Lower lobe of right lung (tissue), 2 donors: ENCODE measurements around the gene ERLIN1. TPM values are rescaled to one million over a fixed set of nuclear protein-coding genes. Genes with fewer than 3 reads are reported as not detected.

Experiments used
- ATAC-seq, 2 donors: fragments of 200-7000 bp; cut with Tn5 transposase; one replicate each; pipeline ENCODE4 v1.9.1; 2020 to 2022; ENCODE audit warnings: mild to moderate bottlenecking in 2 of 2, moderate library complexity in 2 of 2
- DNase-seq: peaks from one replicate; pipeline ENCODE4 v3.0.0-alpha.2; 2020
- H3K27ac ChIP-seq: fragments of 200-600 bp; one replicate; pipeline ENCODE4 v1.8.0; 2022
- H3K27me3 ChIP-seq: fragments of 200-600 bp; one replicate; pipeline ENCODE4 v1.8.0; 2022; ENCODE audit warnings: low read depth
- H3K36me3 ChIP-seq: fragments of 200-600 bp; one replicate; pipeline ENCODE4 v1.8.0; 2022; ENCODE audit warnings: mild to moderate bottlenecking
- H3K4me1 ChIP-seq: fragments of 200-600 bp; one replicate; pipeline ENCODE4 v1.8.0; 2022
- H3K4me3 ChIP-seq: fragments of 200-600 bp; one replicate; pipeline ENCODE4 v1.8.0; 2022; ENCODE audit warnings: mild to moderate bottlenecking
- H3K9me3 ChIP-seq: fragments of 200-600 bp; one replicate; pipeline ENCODE4 v1.8.0; 2022
- intact Hi-C: fragments of 100-400 bp; cut with DNase I; formaldehyde crosslinking; loops from one replicate; pipeline ENCODE4 v1.11.0; 2022
- total RNA-seq: library from RNA; stranded (reverse); fragmentation: NEBNext Ultra II Directional; extraction: Animal tissue kit (Norgen Biotek cat#: 25700); gene quantifications from one replicate; pipeline ENCODE4 v1.2.1, GENCODE V29; 2021
- TF ChIP-seq, protein P1 (sequence below): fragments of 200-600 bp; IDR thresholded peaks from one replicate; pipeline ENCODE4 v1.8.0; 2022; ENCODE audit warnings: antibody characterized with exemption, mild to moderate bottlenecking
- donor health status: DM: no; HTN: yes; CAD: no; lungs with severe emphysema.

ERLIN1 gene
- total RNA-seq, 1 donor from 2014 or later, result 31.9 TPM

DNA sequence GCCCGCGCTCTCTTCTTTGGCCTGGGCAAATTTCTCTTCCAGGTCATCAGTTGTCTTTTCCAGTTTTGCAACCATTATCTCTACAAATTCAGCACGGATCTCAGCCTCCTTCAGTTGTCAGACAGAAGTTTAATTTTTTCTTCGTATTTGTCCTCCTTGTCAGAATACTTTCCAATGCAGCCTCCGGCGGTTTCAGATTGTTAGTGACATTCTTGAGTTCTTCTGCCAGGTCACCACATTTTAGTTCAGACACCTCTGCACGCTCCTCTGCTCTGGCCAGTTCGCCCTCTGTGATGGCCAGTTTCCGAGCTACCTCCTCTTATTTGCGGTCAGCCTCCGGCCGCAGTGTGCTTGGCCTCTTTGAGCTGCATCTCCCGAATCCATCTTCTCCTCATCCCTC lies 71.4 kb downstream of the ERLIN1 start:
- H3K27me3 ChIP-seq, result peaks cover 31% of the 10 kb centered on the region
- TF ChIP-seq, protein P1, sequence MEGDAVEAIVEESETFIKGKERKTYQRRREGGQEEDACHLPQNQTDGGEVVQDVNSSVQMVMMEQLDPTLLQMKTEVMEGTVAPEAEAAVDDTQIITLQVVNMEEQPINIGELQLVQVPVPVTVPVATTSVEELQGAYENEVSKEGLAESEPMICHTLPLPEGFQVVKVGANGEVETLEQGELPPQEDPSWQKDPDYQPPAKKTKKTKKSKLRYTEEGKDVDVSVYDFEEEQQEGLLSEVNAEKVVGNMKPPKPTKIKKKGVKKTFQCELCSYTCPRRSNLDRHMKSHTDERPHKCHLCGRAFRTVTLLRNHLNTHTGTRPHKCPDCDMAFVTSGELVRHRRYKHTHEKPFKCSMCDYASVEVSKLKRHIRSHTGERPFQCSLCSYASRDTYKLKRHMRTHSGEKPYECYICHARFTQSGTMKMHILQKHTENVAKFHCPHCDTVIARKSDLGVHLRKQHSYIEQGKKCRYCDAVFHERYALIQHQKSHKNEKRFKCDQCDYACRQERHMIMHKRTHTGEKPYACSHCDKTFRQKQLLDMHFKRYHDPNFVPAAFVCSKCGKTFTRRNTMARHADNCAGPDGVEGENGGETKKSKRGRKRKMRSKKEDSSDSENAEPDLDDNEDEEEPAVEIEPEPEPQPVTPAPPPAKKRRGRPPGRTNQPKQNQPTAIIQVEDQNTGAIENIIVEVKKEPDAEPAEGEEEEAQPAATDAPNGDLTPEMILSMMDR, result no peak
- no peak overlapping the region for H3K4me3 ChIP-seq
- no peaks in the 10 kb centered on the region for H3K9me3 ChIP-seq
- H3K36me3 ChIP-seq, result no peaks in the 10 kb centered on the region
- intact Hi-C loops, result no loop called here
- DNase-seq (no peak), ATAC-seq (no peak)
- H3K4me1 ChIP-seq, result no peaks in the 10 kb centered on the region
- H3K27ac ChIP-seq, result no peak overlapping the region

GRCh38 chr10:100109670-100110069 lies 76.2 kb downstream of the ERLIN1 start:
- DNase-seq, result no peak
- intact Hi-C loops, result no loop called here
- no peaks in the 10 kb centered on the region for H3K4me1 ChIP-seq

DNA sequence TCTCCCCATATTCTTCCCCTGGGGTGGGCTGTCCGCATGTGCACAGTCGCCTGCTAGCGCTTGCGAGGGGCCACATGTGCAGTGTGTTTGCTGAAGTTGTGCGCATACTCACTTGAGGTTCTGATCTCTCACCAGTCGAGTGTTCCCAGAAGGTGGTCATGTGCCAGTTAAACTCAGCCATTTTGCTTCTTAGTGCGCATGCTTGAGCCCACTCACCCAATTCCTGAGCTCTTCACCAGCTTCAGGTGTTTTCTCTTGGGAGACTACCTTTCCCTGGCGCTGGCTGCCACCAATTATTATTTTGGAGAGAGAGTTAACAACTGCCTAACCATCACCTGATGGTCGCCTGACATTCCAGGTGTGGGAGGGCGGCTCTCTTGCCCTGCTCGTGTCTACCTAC lies 79.0 kb downstream of the ERLIN1 start:
- Histone ChIP-seq H3K9me3 (no peaks in the 10 kb centered on the region), H3K4me3 (no peak overlapping the region), H3K27me3 (no peaks in the 10 kb centered on the region), H3K4me1 (no peaks in the 10 kb centered on the region), H3K27ac (no peak overlapping the region), H3K36me3 (no peaks in the 10 kb centered on the region)
- DNase-seq, result no peak
- TF ChIP-seq, protein P1, result no peak
- ATAC-seq, result no peak
- intact Hi-C loops, result no loop called here

More at GRCh38 chr10:100109670-100110069, 76.2 kb downstream of the ERLIN1 start:
- TF ChIP-seq, protein P1, result no peak
- H3K9me3 ChIP-seq, result no peaks in the 10 kb centered on the region
- ATAC-seq, result no peak
- no peak overlapping the region for H3K4me3 ChIP-seq
- H3K27ac ChIP-seq, result no peak overlapping the region
- H3K27me3 ChIP-seq, result peaks cover 3% of the 10 kb centered on the region
- no peaks in the 10 kb centered on the region for H3K36me3 ChIP-seq

DNA sequence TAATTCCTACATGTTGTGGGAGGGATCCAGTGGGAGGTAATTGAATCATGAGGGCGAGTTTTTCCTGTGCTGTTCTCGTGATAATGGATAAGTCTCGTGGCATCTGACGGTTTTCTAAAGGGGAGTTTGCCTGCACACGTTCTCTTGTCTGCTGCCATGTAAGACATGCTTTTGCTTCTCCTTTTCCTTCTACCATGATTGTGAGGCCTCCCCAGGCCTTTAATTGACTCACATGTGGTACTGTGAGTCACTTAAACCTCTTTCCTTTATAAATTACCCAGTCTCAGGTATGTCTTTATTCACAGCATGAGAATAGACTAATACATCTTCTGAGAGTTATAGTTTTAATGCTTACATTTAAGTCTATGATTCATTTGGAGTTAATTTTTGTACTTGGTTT lies 81.5 kb downstream of the ERLIN1 start:
- TF ChIP-seq, protein P1, result no peak
- H3K27me3 ChIP-seq, result peaks cover under 1% of the 10 kb centered on the region
- no peak overlapping the region for H3K4me3 ChIP-seq
- H3K9me3 ChIP-seq, result no peaks in the 10 kb centered on the region
- no peaks in the 10 kb centered on the region for H3K36me3 ChIP-seq
- intact Hi-C loops, result no loop called here
- no peaks in the 10 kb centered on the region for H3K4me1 ChIP-seq
- ATAC-seq (no peak), DNase-seq (no peak)
- no peak overlapping the region for H3K27ac ChIP-seq

GRCh38 chr10:100103581-100103980 lies 82.2 kb downstream of the ERLIN1 start:
- Histone ChIP-seq H3K36me3 (no peaks in the 10 kb centered on the region), H3K4me1 (no peaks in the 10 kb centered on the region), H3K4me3 (no peak overlapping the region), H3K27me3 (peaks cover 7% of the 10 kb centered on the region), H3K9me3 (no peaks in the 10 kb centered on the region), H3K27ac (no peak overlapping the region)
- no peak for DNase-seq
- ATAC-seq, result no peak
- intact Hi-C loops, result no loop called here
- TF ChIP-seq, protein P1, result no peak
